NCI-H2196 treated with DMSO at 0.1 percent for 48 hours (cell line): ENCODE measurements around the gene KLHL26.
"Not testable (repeated sequence)": the region's sequence is repeated elsewhere in the genome, so short reads cannot be mapped to it uniquely, and the experiment has no call there.

Experiments
- DNase-seq: peaks from one replicate; lab custom pipeline; 2025; ENCODE audit not compliant: unreplicated experiment; lab: John Stamatoyannopoulos, UW

The KLHL26 gene, protein sequence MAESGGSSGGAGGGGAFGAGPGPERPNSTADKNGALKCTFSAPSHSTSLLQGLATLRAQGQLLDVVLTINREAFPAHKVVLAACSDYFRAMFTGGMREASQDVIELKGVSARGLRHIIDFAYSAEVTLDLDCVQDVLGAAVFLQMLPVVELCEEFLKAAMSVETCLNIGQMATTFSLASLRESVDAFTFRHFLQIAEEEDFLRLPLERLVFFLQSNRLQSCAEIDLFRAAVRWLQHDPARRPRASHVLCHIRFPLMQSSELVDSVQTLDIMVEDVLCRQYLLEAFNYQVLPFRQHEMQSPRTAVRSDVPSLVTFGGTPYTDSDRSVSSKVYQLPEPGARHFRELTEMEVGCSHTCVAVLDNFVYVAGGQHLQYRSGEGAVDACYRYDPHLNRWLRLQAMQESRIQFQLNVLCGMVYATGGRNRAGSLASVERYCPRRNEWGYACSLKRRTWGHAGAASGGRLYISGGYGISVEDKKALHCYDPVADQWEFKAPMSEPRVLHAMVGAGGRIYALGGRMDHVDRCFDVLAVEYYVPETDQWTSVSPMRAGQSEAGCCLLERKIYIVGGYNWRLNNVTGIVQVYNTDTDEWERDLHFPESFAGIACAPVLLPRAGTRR

DNA sequence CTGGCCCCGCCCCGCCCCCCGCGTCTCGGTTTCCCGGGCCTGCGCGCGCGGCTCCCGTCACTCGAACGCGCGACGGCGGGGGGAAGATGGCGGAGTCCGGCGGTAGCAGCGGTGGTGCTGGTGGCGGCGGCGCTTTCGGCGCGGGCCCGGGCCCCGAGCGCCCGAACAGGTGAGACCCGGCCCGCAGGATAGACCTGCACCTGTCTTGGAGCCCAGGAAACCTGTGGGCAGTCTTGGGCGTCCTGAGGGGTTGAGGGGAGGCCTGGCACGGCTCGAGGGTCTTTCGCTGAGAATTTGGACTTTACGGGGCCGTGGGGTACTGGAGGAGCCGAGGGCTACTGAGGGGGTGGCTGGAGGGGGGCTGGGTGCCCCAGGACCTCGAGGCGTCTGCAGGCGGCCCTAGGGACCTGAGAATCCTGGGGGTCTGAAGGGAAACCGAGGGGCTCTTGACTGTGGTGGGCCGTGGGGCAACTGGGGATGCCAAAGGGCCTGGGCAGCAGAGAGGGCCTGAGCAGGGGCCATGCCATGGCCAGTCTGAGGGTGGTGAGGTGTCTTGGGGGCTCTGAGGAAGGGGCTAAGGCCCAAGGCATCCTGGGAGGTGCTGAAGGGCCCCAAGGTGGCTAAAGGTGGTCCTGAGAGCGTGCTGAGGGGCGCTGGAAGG, at the start of gene KLHL26:
Gene KLHL26 (plus strand): TSS at position 60 of the 661 bp plus-strand sequence. CDS start 27 bp downstream, at position 87.
- no peak for DNase-seq

DNA sequence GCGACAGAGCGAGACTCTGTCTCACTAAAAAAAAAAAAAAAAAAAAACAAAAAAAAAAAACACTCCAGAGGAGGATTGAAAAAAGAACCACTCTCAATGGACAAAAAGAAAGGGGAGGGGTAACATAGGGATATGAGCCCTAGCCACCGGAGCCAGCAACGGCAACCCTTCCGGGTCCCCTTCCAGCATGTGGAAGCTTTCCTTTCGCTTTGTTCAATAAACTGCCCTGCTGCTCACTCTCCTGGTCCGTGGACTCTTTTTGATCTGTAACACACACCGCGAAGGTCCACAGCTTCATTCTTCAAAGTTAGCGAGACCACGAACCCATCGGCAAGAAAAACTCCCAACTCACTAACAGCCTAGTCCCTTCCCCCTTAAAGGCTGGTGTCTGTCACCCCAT, 49.3 kb upstream of the KLHL26 start:
- DNase-seq = no peak

DNA sequence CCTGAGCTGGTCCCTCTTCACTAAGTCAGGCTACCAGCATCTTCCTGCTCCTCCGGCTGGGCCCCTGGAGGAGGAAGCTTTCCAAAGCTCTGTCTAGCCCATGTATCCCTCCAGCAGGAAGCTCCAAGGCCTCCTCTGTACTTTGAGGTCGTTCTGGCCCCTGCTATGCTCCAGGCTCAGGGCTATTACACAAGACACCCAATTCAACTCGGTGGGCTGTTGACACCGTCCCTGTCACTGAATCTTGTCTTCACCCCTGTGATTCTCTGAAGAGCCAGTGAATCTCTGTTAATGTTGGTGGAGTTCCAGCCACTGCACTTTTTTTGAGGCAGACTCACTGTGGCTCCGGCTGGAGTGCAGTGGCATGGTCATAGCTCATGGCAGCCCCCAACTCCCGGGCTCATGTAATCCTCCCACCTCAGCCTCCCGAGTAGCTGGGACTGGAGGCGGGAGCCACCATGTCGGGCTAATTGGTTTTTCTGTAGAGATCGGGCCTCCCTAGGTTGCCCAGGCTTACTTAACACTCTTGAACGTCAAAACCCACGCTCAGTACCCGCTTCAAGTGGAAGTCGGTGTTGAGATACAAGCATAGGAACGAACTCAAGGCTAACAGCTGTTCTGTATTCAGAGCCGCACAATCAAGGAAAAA, 48.7 kb upstream of the KLHL26 start:
- no peak for DNase-seq

DNA sequence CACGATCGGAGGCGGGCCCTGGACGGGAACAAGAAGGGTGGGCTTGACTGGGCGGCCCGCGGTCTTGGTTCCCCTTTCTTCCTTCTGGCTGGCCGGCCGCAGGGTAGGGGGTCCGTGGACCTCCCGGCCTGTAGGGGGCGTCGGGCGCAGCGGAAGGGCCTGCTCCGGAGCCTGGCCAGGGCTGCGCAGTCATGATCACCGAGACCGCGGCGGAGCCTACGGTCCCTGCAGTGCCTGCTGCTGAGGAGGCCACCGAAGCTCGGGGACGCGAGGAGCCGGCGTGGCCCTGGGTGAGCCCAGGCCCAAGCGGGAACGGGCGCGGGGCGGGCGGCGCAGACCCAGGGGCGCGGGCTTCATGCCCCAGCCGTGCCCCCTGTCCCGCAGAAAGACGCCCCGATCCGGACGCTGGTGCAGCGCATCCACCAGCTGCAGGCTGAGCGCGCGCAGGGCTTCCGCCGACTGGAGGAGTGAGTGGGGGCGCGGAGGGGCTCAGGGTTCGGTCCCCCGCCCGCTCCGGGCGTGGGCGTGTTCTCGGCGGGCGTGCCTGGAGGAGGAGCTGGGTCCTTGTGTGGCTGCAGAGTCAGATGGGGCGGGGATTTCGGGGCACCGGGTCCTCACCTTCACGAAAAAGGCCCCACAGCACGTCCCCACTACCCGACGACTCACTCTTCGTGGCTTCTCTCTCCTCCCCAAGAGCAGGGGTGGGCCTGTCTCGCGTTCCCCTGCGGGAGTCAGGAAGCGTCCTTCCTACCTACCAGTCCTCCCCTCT, 48.0 kb upstream of the KLHL26 start, which contains the start of gene REX1BD:
Gene REX1BD (plus strand): TSS at position 188 of the 769 bp plus-strand sequence. CDS start 4 bp downstream, at position 192.
- DNase-seq = peak; percentile 51

DNA sequence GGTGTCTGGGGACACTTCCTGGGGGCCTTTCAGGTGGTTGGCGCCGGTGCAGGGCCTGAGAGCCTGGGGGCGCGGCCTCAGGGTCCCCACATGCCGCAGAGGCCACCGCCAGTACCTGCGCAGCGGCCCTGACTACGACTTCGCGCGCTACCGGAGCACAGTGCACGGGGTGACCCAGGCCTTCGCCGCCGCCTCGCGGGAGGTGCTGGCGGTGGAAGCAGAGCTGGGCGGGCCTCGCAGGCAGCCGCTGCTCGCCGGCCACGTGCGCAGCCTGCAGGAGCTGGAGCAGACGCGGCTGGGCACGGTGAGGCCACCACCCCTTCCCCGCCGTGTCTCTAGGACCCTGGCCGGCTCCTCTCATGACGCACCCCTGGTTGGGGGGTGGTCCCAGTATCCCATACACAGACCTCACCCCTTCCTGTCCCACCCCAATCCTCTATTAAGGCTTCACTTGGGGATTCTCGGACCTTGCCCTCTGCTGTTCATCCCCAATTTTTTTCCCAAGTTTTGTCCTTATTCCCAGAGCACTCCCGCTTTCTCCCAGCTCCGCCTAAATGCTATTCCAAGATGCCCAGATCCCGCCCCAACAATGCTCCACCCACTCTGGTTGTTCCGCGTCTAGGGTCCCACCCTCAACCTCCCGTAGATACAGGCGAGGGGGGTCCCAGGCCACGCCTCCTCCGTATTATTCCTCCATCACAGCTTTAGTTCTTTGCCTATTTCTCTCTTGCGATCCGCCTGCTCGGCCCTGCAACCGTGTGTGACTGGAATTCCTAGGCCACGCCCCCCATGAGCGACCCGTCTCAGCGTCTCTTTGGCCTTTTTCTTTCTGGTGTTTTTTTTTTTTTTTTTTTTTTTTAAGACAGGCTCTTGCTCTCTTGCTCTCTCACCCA, 47.2 kb upstream of the KLHL26 start:
- peak; percentile 80 for DNase-seq

DNA sequence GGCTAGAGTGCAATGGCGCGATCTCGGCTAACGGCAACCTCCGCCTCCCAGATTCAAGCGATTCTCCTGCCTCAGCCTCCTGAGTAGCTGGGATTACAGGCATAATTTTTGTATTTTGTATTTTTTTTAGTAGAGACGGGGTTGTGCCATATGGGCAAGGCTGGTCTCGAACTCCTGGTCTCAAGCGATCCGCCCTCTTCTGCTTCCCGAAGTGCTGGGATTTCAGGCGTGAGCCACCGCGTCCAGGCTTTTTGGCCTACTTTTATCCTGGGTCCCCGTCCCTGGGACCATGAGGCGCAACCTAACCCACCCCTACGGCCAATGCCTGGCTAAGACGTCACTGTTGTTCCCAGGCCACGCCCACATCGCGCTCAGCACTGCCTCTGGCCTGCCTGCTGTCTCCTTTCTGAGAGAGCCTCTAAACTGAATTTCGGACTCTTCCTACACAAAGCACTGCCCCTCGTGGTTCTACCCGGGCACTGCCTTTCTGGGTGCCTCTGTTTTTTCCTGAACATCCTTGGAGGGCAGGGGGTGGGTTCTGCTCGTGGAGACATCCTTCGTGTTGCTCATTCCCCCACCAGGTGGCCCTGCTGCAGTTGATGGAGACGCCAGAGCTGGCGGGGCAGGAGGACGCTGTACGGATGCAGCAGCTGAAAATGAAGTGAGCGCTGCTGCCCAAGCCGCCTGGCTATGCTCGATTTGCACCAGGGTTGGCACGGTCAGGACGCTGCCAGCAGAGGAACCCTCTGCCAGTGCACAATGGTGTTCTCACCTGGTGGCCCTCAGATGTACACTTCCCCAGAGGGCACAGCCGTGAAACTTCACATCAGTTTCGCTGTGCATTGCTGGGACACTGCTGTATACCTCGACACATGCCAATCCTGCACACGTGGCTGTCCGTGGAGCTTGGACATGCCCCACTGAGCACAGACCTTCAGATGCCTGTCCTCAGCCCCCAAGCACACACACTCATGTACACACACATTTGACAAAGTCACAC, 46.3 kb upstream of the KLHL26 start:
- peak; percentile 96 for DNase-seq

DNA sequence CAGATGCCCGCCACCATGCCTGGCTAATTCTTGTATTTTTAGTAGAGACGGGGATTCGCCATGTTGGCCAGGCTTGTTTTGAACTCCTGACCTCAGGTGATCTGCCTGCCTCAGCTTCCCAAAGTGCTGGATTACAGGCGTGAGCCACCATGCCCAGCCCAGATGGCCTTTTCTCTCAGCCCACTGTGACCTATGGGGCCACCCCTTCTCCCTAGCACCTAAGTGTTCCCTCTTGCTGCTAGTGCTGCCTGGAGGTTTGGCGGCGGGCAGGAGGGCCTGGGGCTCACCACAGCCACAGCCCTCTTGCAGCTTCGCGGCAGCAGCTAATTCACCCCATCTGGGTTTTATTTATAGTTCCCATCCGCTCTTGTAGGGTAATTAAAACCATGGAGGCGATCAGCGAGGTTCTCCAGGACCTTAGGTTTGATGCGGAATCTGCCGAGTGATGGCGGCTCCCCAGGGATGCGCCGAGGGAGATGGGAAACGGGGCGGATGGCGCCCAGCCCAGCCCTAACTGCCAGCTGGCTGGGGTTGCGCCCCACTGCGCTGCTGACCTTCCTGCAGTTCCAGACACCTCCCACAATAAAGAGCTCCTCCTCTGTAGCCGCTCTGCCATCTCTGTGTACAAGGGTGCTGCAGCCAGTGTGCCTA, 45.0 kb upstream of the KLHL26 start:
- no peak for DNase-seq

DNA sequence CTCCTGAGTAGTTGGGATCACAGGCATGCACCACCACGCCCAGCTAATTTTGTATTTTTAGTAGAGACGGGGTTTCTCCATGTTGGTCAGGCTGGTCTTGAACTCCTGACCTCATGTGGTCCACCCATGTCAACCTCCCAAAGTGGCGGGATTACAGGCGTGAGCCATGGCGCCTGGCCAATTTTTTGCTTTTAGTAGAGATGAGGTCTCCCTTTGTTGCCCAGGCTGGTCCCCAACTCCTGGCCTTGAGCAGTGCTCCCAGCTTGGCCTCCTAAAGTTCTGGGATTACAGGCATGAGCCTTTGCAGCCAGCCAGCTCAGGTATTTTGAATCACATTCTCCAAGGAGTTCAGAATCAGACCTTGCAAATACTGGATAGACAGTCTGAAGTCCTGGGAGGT, 44.1 kb upstream of the KLHL26 start:
- not testable (repeated sequence) for DNase-seq

DNA sequence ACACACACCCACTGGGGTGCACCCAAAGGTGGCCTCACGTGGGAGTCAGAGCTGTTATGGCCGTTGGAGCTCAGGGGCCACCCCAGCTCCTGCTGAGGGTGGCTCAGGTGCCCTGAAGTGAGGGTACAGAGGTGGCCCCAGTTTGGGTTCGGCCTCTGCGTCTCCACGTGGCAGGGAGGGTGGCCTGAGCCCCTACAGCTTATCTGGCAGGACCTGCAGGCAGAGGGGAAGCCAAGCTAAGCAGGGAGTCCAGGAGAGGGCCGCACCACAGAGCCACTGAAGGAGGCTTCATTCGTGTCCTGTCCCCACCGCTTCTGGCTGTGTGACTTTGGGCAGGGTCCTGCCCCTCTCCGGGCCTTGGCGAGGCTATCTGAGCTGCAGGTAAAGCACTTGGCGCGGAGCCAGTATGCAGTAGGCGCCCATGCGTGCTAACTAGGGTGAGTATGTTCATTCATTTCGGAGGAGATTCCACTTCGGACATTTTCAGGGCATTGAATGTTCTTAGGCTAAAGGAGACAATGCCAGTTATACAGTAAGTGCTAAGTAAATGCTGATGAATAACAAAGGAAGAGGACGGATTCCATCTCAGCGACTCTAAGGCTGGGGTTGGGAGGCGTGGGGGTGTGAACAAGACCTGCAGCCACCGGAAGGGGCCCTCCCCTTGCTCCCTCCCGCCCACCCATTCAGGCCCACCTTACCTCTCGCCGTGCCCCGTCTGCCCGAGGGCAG, 43.3 kb upstream of the KLHL26 start:
- DNase-seq = no peak

DNA sequence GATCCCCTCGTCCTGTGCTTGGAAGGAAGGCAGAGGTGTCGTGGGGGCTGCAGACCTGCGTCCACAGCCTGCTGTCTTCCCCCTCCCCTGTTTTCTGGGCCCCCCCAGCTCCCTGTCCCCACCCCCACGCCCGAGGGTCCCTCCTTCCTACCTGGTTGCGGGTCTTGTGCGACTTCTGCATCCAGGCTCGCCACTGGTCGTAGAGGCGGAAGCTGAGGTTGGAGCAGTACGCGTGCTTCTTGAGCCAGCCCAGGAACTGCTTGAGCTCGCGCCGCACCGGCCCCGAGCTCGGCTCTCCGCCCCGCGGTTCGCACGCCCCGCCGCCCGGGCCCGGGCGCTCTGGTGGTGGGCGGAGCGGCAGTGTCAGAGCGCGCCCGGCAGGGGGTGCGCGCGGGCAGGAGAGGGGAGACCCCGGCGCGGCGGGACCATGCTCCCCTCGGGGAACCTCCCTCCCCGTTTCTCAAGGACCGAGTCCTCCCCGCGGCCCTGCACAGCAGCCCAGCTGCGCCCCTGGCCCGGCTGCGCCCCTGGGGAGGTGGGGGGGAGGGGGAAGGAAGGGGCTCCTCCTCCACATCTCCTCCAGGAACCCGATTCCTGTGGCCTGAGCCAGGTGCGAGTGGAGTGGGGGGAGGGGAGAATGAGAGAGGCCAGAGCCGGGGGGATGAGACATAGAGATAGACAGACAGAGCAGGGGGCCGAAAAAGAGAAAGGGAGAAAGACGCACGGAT, 42.6 kb upstream of the KLHL26 start:
- DNase-seq = peak; percentile 35

DNA sequence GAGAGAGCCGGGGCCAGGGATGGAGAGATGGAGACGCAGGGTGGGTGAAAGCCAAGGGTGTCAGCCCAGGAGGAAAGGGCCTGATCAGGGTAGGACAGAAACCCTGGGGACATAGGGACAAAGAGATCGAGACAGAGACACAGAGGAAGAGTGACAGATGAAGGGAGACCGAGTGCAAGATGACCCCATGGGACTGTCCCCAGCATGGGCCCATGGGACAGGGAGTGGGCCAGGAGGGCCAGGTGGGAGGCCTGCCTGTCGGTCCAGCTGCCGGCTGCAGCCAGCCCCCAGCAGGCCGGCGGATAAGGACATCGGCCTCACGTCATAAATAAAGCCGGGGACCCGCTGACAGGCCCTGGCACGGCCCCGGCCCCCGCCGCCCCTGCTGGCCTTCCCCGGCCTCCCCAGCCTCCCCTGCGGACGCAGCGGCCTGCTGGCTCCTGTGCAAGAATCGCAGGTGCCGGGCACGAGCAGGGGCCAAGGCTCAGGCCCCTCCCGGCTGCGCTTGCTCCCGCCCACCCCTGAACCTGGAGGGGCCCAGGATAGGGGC, 41.9 kb upstream of the KLHL26 start:
- no peak for DNase-seq

DNA sequence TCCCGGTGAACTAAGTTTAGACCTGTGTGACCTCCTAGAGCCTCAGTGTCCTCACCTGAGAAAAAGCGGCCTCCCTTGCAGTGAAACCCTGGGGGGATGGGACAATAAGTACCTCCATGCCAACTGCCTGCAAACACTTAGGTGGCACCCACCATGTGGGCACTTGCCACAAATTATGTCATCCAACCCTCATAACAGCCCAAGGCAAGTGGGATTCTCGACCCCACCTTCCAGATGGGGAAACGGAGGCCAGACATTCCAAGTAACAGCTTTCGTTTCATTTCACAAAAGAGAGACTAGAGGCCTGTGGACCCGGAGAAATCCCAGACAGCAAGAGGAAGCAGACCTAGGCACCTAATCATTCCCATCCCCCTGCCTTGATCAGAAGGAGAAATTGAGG, 41.4 kb upstream of the KLHL26 start:
- no peak for DNase-seq

DNA sequence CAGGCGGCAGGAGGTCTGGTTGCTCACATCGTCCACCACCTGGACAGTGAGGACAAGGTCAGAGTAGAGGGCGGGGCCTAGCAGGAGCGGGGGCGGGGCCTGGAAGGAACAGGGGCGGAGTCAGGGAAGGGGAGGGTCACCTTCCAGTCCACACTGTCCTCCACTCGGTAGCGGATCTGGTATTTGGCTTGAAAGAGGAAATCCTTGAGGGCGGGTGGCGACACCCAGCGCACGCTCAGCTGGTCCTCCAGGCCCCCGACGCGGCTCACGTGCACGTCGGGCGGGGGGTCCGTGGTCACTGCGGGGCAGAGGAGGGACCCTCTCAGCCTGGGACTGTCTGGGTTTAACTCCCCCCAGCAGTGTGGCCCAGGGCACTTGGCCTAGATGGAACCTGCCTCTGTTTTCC, 40.1 kb upstream of the KLHL26 start:
- DNase-seq = peak; percentile 21

DNA sequence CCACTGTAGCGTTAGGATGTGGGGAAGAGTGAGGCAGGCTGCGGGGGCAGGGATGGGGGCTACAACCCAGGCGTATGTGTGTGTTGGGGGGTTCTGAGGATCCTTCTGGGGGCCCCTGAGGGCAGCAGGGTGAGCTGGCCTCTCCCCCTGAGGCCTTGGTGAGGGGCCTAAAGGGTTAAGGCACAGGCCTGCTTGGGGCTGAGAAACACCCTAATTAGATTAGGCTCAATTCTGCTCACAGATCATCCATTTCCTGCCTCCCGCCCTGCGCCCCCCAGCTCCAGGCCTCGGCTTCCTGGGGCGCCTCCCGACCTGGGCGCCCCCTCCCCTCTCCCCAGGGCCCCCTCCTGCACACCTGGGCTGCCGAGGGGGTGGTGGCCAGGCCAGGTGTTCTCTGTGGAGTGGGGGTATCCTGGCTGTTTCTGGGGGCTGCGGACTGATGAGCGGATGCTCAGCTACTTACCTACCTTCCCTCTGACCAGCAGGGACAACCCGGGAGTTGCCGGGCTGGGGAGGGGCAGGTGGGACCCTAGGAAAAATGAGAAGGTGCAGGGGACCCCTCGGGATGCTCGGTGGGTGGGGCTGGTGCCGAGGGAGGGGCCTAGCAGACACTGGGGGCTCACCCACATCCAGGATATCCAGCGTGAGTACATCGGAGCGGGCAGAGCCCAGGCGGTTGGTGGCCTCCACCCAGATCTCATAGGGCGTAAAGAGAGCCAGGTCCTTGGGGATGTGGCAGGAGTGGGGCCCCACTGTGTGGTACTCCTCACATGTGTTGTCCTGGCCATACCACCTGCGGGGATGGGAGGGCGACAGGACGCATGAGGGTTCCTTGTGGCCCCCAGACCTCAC, 38.8 kb upstream of the KLHL26 start:
- no peak for DNase-seq

DNA sequence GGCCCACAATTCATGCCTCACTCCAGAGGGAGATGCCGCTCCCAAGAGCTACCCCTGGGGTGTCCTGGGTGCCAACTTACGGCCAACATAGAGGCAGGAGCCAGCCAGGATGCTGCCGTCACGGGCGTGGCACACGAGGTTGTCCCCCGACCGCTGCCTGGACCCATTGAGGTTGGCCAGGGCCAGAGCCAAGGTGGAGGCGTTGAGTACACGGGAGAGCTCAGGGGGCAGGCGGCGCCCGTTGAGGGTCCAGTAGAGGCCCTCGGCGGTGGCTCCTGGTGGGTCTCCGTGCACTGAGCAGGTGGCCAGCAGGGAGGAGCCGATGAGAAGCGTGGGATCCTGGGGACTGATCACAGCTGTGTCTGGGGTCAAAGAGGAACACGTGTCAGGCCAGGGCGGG, 37.3 kb upstream of the KLHL26 start:
- DNase-seq = no peak
